ENCODE data around the gene NPAS3. TPM values are rescaled to one million over a fixed set of nuclear protein-coding genes. Genes with fewer than 3 reads are reported as not detected.

Gene NPAS3
- polyA plus RNA-seq, 2 of the 4 experiments (the other 2 are of a cell fraction) = not detected

DNA sequence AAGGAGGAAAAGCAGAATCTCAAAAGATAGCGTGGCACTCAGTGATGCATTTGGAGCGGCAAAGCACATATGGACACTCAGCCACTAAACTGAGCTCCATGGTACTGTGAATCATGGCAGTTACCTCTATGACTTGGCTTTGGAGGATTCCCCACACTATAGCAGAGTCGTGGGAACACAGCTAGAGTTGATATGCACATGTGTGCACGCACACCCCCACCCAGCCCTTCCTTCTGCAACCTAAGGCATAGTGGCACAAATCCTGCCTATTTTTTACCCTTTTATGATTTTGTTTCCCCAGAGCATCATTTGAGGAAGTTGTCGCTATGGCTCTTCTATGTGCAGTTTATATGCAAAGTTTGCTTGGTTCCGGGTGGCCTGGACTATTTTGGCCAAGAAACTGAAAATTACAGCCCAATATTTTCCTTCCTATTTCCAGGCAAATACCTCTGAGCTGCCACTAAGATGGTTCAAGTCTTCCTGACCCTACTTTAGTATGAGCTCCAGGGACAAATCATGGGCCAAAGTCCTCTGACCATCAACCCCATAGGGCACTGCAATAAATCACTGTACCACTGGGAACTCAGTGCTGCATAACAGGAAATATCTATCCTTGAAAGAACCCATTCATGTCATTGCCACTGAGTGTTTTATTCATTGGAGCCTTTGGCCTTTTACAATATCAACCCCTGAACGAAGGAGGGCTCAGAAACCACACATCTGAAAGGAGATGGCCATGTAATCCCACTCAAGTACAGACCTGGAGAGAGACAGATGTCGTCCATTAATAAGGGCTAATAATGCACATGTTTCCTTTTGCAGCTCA lies 834.7 kb downstream of the NPAS3 start:
- TF ChIP-seq EHF (CRISPR knock-in tag; IDR thresholded peaks at IDR 0.05) = no peak
- TF ChIP-seq BHLHE40 (IDR thresholded peaks at IDR 0.05; ENCODE audit: low read depth, low read length) = no peak
- TF ChIP-seq HOXB5 (CRISPR knock-in tag; IDR thresholded peaks at IDR 0.05) = no peak
- no peak for TF ChIP-seq HEYL (CRISPR knock-in tag; IDR thresholded peaks at IDR 0.05)
- TF ChIP-seq SREBF2 (IDR thresholded peaks at IDR 0.05) = no peak
- TF ChIP-seq MYC (IDR thresholded peaks at IDR 0.05; ENCODE audit: borderline replicate concordance, low read length) = no peak
- TF ChIP-seq, protein P1, sequence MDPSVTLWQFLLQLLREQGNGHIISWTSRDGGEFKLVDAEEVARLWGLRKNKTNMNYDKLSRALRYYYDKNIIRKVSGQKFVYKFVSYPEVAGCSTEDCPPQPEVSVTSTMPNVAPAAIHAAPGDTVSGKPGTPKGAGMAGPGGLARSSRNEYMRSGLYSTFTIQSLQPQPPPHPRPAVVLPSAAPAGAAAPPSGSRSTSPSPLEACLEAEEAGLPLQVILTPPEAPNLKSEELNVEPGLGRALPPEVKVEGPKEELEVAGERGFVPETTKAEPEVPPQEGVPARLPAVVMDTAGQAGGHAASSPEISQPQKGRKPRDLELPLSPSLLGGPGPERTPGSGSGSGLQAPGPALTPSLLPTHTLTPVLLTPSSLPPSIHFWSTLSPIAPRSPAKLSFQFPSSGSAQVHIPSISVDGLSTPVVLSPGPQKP (IDR thresholded peaks at IDR 0.05; ENCODE audit: low read depth, low read length) = no peak
- Histone ChIP-seq H3K4me3 (no peak overlapping the region), H3K27ac (no peak overlapping the region), H3K9me3 (no peaks in the 10 kb centered on the region), H3K4me2 (no peak overlapping the region), H3K4me1 (no peaks in the 10 kb centered on the region)
- ChIA-PET POLR2A (no interaction called here), CTCF (no interaction called here)
- ATAC-seq (no peak), DNase-seq (ENCODE audit: low read depth in 1 of 2, low spot score in 1 of 2) (no peak), FAIRE-seq (no peak)
- 34% methylated on average over 8 of the region's 8 CpGs for WGBS (ENCODE audit: missing lambda C conversion rate)

DNA sequence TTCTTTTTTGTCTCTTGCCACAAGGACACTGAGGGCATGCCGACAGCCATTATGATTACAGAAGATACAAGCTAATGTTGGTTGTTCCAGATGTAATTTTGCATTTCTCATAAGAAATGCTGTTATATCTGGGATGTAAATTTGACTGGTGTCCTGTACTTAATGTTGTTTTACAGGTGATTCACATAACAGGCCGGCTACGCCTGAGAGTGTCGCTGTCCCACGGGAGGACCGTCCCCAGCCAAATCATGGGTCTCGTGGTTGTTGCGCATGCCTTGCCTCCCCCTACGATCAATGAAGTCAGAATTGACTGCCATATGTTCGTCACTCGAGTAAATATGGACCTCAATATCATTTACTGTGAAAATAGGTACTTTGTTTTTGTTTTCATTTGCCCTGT lies 835.5 kb downstream of the NPAS3 start:
- CTCF ChIA-PET = no interaction called here
- 52% methylated on average over 11 of the region's 11 CpGs for WGBS (ENCODE audit: missing lambda C conversion rate)
- no peak for FAIRE-seq
- ATAC-seq = no peak
- TF ChIP-seq JUNB (IDR thresholded peaks at IDR 0.05) = no peak
- TF ChIP-seq, protein P2, sequence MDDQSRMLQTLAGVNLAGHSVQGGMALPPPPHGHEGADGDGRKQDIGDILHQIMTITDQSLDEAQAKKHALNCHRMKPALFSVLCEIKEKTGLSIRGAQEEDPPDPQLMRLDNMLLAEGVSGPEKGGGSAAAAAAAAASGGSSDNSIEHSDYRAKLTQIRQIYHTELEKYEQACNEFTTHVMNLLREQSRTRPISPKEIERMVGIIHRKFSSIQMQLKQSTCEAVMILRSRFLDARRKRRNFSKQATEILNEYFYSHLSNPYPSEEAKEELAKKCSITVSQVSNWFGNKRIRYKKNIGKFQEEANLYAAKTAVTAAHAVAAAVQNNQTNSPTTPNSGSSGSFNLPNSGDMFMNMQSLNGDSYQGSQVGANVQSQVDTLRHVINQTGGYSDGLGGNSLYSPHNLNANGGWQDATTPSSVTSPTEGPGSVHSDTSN (IDR thresholded peaks at IDR 0.05) = no peak
- TF ChIP-seq HOXA7 (CRISPR knock-in tag; IDR thresholded peaks at IDR 0.05) = no peak
- TF ChIP-seq MAZ (IDR thresholded peaks at IDR 0.05; ENCODE audit: borderline replicate concordance, low read depth, low read length) = no peak
- no peak for TF ChIP-seq NPAS2 (CRISPR knock-in tag; IDR thresholded peaks at IDR 0.05; ENCODE audit: borderline replicate concordance)
- TF ChIP-seq GATA3 (IDR thresholded peaks at IDR 0.05; ENCODE audit: borderline replicate concordance) = no peak
- no peak for TF ChIP-seq MYC (IDR thresholded peaks at IDR 0.05; ENCODE audit: borderline replicate concordance, low read length)
- TF ChIP-seq SMC3 (IDR thresholded peaks at IDR 0.05) = no peak
- TF ChIP-seq CBX8 (IDR thresholded peaks at IDR 0.05) = no peak
- TF ChIP-seq POLR2AphosphoS2 (conservative IDR thresholded peaks at IDR 0.05; ENCODE audit: low read length) = no peak
- no peak for TF ChIP-seq ZC3H11A (IDR thresholded peaks at IDR 0.05)
- TF ChIP-seq EHF (CRISPR knock-in tag; IDR thresholded peaks at IDR 0.05) = no peak
- no peak for TF ChIP-seq KDM5A (IDR thresholded peaks at IDR 0.05)
- TF ChIP-seq FOSB (CRISPR knock-in tag; IDR thresholded peaks at IDR 0.05) = no peak
- TF ChIP-seq JUN (IDR thresholded peaks at IDR 0.05) = no peak
- no peak for TF ChIP-seq EHMT2 (IDR thresholded peaks at IDR 0.05; ENCODE audit: low read depth)
- TF ChIP-seq CBX2 (IDR thresholded peaks at IDR 0.05; ENCODE audit: borderline replicate concordance, low read depth) = no peak
- no peak for TF ChIP-seq RAD21 (conservative IDR thresholded peaks at IDR 0.05 in 1 of 2, IDR thresholded peaks at IDR 0.05 in 1 of 2)
- H3K4me3 ChIP-seq = no peak overlapping the region
- no peaks in the 10 kb centered on the region for H3K9me3 ChIP-seq
- H3K27ac ChIP-seq = no peak overlapping the region
- no peak overlapping the region for H3K4me2 ChIP-seq
- no peaks in the 10 kb centered on the region for H3K4me1 ChIP-seq
- POLR2A ChIA-PET = no interaction called here
- DNase-seq (ENCODE audit: low read depth in 1 of 2, low spot score in 1 of 2) = no peak

All from A549 (cell line).